Small intestine (tissue), 7 donors: ENCODE results near the gene DIAPH2. TPM values are rescaled to one million over a fixed set of nuclear protein-coding genes. Genes with fewer than 3 reads are reported as not detected.

Experiments used
- DNase-seq, 2 donors: peaks; one replicate each; pipeline versions ENCODE4 v3.0.0 to v3.0.0-alpha.2; 2013
- FAIRE-seq: peaks from 2 replicates; lab custom pipeline; 2012; peaks lifted over from hg19 to GRCh38; lab: Jason Lieb, UNC
- H3K27ac ChIP-seq, 3 donors: one replicate each; pipeline ENCODE4 v1.5.1; 2013; ENCODE audit warnings: low read length in 2 of 3, mild to moderate bottlenecking in 2 of 3, control low read depth in 1 of 3, inconsistent platforms in 1 of 3, low read depth in 1 of 3, moderate library complexity in 1 of 3
- H3K27me3 ChIP-seq, 3 donors: one replicate each; pipeline ENCODE4 v1.6.1; 2013; ENCODE audit warnings: low read length in 3 of 3, inconsistent platforms in 1 of 3; ENCODE audit not compliant: control insufficient read depth in 3 of 3, insufficient read depth in 3 of 3
- H3K36me3 ChIP-seq, 3 donors: one replicate each; pipeline ENCODE4 v1.6.1; 2013; ENCODE audit warnings: low read length in 3 of 3, inconsistent platforms in 1 of 3, low read depth in 1 of 3, mild to moderate bottlenecking in 1 of 3, moderate library complexity in 1 of 3; ENCODE audit not compliant: control insufficient read depth in 3 of 3, insufficient read depth in 2 of 3
- H3K4me1 ChIP-seq, 3 donors: one replicate each; pipeline ENCODE4 v1.6.1; 2013; ENCODE audit warnings: low read length in 2 of 3, inconsistent platforms in 1 of 3, low read depth in 1 of 3, mild to moderate bottlenecking in 1 of 3, moderate library complexity in 1 of 3; ENCODE audit not compliant: control insufficient read depth in 3 of 3, insufficient read depth in 2 of 3
- H3K4me3 ChIP-seq, 3 donors: one replicate each; pipeline ENCODE4 v1.5.1; 2013; ENCODE audit warnings: low read length in 3 of 3, control low read depth in 1 of 3, inconsistent platforms in 1 of 3, low read depth in 1 of 3, mild to moderate bottlenecking in 1 of 3, moderate library complexity in 1 of 3
- H3K9me3 ChIP-seq, 2 donors: one replicate each; pipeline ENCODE4 v1.6.1; 2013; ENCODE audit warnings: low read depth in 1 of 2, low read length in 1 of 2; ENCODE audit not compliant: control insufficient read depth in 2 of 2, insufficient read depth in 1 of 2
- WGBS, 3 donors: extraction: QIAGEN DNeasy Blood & Tissue Kit; methylation state at CpG; one replicate each; pipeline ENCODE4 v1.1.7; 2013; 5-methylcytosine and 5-hydroxymethylcytosine counted together
- polyA plus RNA-seq, 4 donors: library from polyadenylated mRNA; stranded (reverse) in 3 of 4; unstranded in 1 of 4; fragments of 200-250 nt in 3 of 4; fragments of 120-200 nt in 1 of 4; gene quantifications; one replicate each; pipeline versions ENCODE4 v1.2.1 to v1.2.3, GENCODE V29; 2013
- donor health status: healthy with polysubstance abuse.
- donor health status: control.
- donor health status: control.
- donor health status: Bipolar disorder and iron deficiency.
- donor health status: healthy.

The DIAPH2 gene
- polyA plus RNA-seq, 4 donors: 5.1 to 11.7 (median 6.1) TPM

DNA sequence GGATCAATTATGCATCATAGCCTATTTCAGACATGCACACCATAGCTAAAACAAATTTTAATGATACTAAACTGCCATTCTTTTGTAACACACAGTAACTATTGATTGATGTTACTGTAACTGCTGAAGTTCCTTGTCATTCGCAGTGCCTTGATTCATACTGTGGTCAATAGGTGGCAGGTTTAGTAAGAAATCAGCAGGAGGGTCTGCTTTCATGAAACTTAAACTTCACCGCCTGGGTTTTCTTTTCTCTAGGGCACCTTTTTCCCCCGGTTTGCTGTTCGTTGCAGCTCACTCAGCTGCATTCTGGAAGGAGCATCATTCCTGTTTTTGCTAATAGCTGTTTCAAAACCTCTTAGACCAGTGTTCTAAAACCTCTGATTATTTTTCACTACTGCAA, 287.2 kb downstream of the DIAPH2 start:
- peaks cover 0 to 2% of the 10 kb centered on the region in 2 donors for H3K9me3 ChIP-seq
- H3K4me3 ChIP-seq: no peak overlapping the region
- H3K27ac ChIP-seq: no peak overlapping the region
- FAIRE-seq (no peak), DNase-seq (no peak)
- 53 to 92% (median 92%) methylated on average over 4 of the region's 4 CpGs for WGBS, 3 donors
- no peaks in the 10 kb centered on the region for H3K27me3 ChIP-seq
- no peaks in the 10 kb centered on the region for H3K36me3 ChIP-seq
- no peaks in the 10 kb centered on the region for H3K4me1 ChIP-seq

DNA sequence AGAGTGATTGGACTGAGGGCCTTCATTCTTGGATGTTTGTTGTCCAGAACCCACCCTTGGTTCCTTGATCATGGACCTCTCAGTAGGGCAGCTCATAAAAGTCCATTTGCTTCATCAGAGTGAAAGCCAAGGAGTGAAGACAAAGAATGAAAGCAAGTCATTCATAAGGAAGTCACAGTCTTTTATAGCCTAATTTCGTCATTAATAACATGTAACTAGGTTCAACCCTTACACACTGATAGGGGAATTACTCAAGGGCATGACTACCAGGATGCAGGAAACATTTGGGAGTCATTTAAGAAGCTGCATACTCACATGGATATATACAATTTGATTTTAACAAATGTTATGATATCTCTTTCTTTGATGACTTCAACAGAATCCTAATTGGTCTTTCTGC, 294.3 kb downstream of the DIAPH2 start:
- H3K27ac ChIP-seq: peak overlapping the region in 2 of 3 donors; percentile 65 to 67
- DNase-seq: peak; percentile 29 to 59
- no peaks in the 10 kb centered on the region for H3K9me3 ChIP-seq
- peaks cover 0 to 3% (median 0%) of the 10 kb centered on the region in 3 donors for H3K36me3 ChIP-seq
- WGBS, 3 donors: 25 to 55% (median 30%) methylated on average over 1 of the region's 1 CpG
- H3K27me3 ChIP-seq: no peaks in the 10 kb centered on the region
- no peak overlapping the region for H3K4me3 ChIP-seq
- FAIRE-seq: no peak
- peaks cover 0 to 7% (median 0%) of the 10 kb centered on the region in 3 donors for H3K4me1 ChIP-seq

DNA sequence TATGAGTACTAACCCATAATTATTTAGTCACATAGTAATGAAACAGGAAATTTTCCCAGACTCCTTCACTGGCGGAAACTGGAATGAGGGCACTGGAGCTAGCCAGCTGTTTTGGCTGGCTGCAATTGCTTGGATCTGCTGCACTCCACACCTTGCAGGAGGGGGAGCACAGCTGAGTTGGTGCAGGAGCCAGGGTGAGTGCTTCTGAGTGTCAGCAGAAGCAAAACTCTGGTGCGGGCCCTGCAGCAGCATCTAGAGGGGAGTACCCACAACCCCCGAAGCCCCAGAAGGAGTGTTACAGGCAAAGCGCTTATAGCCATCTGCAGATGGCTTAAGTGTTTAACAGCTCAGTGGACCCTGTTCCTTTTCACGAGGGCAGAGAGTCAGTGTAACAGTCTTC, 295.1 kb downstream of the DIAPH2 start:
- Histone ChIP-seq H3K27me3 (no peaks in the 10 kb centered on the region), H3K9me3 (no peaks in the 10 kb centered on the region), H3K27ac (peak overlapping the region in 1 of 3 donors; percentile 58), H3K36me3 (peaks cover 0 to 3% (median 0%) of the 10 kb centered on the region in 3 donors), H3K4me3 (no peak overlapping the region), H3K4me1 (peaks cover 0 to 7% (median 0%) of the 10 kb centered on the region in 3 donors)
- FAIRE-seq (no peak), DNase-seq (no peak)
- 69 to 81% (median 81%) methylated on average over 5 of the region's 5 CpGs for WGBS, 3 donors

DNA sequence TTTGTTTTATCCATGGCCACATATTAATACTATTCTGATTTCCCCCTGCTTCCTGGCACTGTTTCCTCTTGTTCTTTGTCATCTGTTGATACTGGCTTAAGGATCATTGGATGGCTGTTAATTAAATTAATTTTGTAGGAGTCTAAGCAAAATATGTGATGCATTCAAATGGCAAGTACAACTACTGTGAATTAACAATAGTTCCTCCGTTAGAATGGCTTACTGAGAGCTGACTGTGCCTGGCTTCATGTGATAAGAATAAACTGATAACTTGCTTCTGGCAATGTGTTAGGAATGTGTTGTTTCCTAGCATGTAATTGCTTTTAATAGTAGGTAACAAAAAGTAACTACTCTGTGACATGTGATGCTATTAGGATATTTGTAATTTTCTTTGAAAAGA, 297.5 kb downstream of the DIAPH2 start:
- WGBS, 3 donors: 32 to 63% (median 52%) methylated on average over 1 of the region's 1 CpG
- DNase-seq (peak in 1 of 2 donors; percentile 1), FAIRE-seq (no peak)
- peaks cover 0 to 7% (median 0%) of the 10 kb centered on the region in 3 donors for H3K4me1 ChIP-seq
- H3K27me3 ChIP-seq: no peaks in the 10 kb centered on the region
- H3K27ac ChIP-seq: no peak overlapping the region
- peaks cover 0 to 3% (median 0%) of the 10 kb centered on the region in 3 donors for H3K36me3 ChIP-seq
- no peak overlapping the region for H3K4me3 ChIP-seq
- H3K9me3 ChIP-seq: no peaks in the 10 kb centered on the region

DNA sequence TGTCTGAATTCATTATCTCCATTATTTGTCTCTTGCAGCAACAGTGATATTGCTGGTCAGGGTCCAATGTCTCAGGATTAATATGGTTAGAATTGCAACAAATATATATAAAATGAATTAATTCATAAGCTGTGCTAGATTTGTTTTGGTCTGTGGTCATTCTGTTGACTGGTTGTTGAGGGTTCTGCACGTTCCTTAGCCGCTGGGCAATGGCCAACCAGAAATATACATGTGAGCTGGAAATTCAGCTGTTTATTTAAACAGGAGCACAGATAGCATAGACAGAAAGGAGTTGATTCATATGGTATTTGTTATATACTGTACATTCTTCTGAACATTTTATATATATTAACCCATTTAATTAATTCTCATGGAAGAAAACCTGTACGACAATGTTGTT, 299.9 kb downstream of the DIAPH2 start:
- Histone ChIP-seq H3K4me3 (no peak overlapping the region), H3K27me3 (no peaks in the 10 kb centered on the region), H3K36me3 (peaks cover 0 to 3% (median 0%) of the 10 kb centered on the region in 3 donors), H3K9me3 (no peaks in the 10 kb centered on the region), H3K27ac (no peak overlapping the region), H3K4me1 (peaks cover 0 to 7% (median 0%) of the 10 kb centered on the region in 3 donors)
- WGBS, 3 donors: 61 to 78% (median 64%) methylated on average over 3 of the region's 3 CpGs
- DNase-seq: peak in 1 of 2 donors; percentile 12
- FAIRE-seq: no peak

DNA sequence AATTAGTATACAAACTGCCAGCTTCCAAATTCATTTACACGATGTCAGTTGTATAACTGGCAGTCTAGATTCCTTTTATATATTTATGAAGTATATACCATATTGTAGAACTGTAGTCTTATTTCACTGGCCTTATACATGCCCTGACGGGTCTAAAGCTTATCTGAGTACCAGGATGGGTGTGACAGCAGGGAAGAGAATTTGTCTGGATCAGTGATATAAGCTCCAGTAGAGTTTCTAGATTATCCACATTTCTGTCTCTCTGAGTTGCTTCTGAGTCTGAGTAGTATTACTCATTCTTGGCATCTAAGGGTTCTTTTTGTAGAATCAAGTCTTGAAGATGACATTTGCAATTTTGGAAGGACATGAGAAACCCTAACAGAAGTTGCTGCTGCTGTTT, 300.4 kb downstream of the DIAPH2 start:
- Histone ChIP-seq H3K27me3 (no peaks in the 10 kb centered on the region), H3K9me3 (no peaks in the 10 kb centered on the region), H3K4me1 (peaks cover 0 to 7% (median 0%) of the 10 kb centered on the region in 3 donors), H3K4me3 (no peak overlapping the region), H3K36me3 (no peaks in the 10 kb centered on the region), H3K27ac (no peak overlapping the region)
- WGBS, 3 donors: 38 to 53% (median 51%) methylated on average over 2 of the region's 2 CpGs
- DNase-seq: peak in 1 of 2 donors; percentile 2
- no peak for FAIRE-seq

DNA sequence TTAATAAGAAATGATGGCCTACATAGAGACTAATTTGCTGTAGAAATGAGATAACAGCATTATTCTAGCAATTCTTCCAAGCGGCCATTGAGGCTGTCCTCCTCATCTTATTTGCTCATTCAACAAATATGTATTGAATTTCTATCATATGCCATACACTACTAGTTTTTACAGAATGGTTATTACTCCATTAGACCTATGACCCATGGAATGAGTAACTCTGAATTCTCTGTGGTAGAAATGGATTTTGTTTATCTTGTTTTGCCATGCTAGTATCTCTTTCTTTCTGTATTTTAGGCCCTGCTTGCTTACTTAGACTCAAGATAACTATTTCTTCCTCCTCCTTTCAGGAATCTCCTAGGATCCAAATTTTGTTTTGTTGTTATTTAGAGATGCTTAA, 302.6 kb downstream of the DIAPH2 start:
- WGBS, 3 donors: 93% methylated on average over 1 of the region's 1 CpG
- FAIRE-seq: no peak
- Histone ChIP-seq H3K4me1 (peaks cover 0 to 4% (median 0%) of the 10 kb centered on the region in 3 donors), H3K4me3 (no peak overlapping the region), H3K27me3 (no peaks in the 10 kb centered on the region), H3K9me3 (no peaks in the 10 kb centered on the region), H3K36me3 (no peaks in the 10 kb centered on the region), H3K27ac (no peak overlapping the region)
- DNase-seq: peak in 1 of 2 donors; percentile 1

DNA sequence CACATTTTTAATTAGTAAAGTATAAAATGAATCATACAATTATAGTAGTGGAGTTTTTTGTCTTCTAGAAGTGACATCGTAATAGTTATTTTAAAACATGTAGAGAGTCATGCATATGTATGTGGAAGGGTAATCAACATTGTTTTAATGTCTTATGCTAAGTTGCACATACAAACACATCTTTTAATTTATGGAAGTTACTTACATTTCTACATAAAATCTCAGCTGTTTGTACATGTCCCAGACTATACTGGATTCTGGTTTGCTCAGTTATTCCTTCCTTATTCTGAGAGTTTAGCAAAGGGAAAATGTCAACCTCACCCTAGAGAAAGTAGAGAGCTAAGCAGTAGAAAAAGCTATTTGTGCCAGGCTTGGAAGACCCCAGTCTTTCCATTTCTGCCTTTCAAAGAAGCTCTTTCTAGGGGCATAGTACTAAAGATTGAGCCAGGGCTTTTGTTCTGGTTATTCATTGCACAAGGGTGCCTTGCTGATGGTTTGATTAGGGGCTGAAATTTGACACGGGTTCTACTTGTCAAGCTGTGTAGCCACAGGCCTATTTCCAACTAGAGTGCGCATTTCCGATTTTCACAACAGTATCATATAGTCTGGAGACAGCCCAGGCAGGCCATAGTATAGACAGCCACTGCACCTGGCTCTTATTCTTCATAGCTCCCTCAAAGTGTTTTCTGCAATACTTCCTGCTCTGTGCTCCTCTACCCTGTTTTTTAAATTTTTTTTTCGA, 305.4 kb downstream of the DIAPH2 start:
- Histone ChIP-seq H3K27ac (no peak overlapping the region), H3K4me3 (no peak overlapping the region), H3K27me3 (no peaks in the 10 kb centered on the region), H3K4me1 (peaks cover 0 to 4% (median 0%) of the 10 kb centered on the region in 3 donors), H3K36me3 (no peaks in the 10 kb centered on the region), H3K9me3 (no peaks in the 10 kb centered on the region)
- DNase-seq (no peak), FAIRE-seq (no peak)
- WGBS, 3 donors: 82 to 93% (median 88%) methylated on average over 5 of the region's 5 CpGs
